GM19240 (cell line): Measurements from ENCODE around the gene CCSER2.
"Not testable (repeated sequence)": the region's sequence is repeated elsewhere in the genome, so short reads cannot be mapped to it uniquely, and the experiment has no call there.

Experiments used
- DNase-seq: peaks from one replicate; pipeline ENCODE4 v3.0.0; 2011; ENCODE audit warnings: low spot score; ENCODE audit not compliant: insufficient read length

The CCSER2 gene

GRCh38 chr10:84519235-84519634 lies 190.8 kb downstream of the CCSER2 start:
- DNase-seq: no peak

- DNase-seq: no peak
Observed at GRCh38 chr10:84521013-84521412, 192.6 kb downstream of the CCSER2 start.

GRCh38 chr10:84521468-84521867 lies 193.1 kb downstream of the CCSER2 start:
- DNase-seq: no peak

- DNase-seq: no peak
Observed at GRCh38 chr10:84522612-84523462, 194.4 kb downstream of the CCSER2 start.

- DNase-seq: no peak
Observed at GRCh38 chr10:84523526-84523925, 195.1 kb downstream of the CCSER2 start.

- no peak for DNase-seq
Observed at GRCh38 chr10:84524435-84524834, 196.0 kb downstream of the CCSER2 start.

- DNase-seq: no peak
Observed at GRCh38 chr10:84525120-84525806, 196.9 kb downstream of the CCSER2 start.

- DNase-seq: not testable (repeated sequence)
Observed at GRCh38 chr10:84525807-84526182, 197.4 kb downstream of the CCSER2 start.

- not testable (repeated sequence) for DNase-seq
Observed at GRCh38 chr10:84527386-84527785, 199.0 kb downstream of the CCSER2 start.

- not testable (repeated sequence) for DNase-seq
Observed at GRCh38 chr10:84528526-84528925, 200.1 kb downstream of the CCSER2 start.

GRCh38 chr10:84530724-84531325 lies 202.4 kb downstream of the CCSER2 start:
- no peak for DNase-seq

GRCh38 chr10:84531396-84531795 lies 203.0 kb downstream of the CCSER2 start:
- DNase-seq: no peak

- no peak for DNase-seq
Observed at GRCh38 chr10:84534168-84534567, 205.8 kb downstream of the CCSER2 start.

- DNase-seq: peak; percentile 42
Observed at GRCh38 chr10:84537447-84537931, 209.1 kb downstream of the CCSER2 start.

GRCh38 chr10:84538036-84538435 lies 209.6 kb downstream of the CCSER2 start:
- no peak for DNase-seq

GRCh38 chr10:84539216-84539615 lies 210.8 kb downstream of the CCSER2 start:
- DNase-seq: no peak

GRCh38 chr10:84540022-84540616 lies 211.7 kb downstream of the CCSER2 start:
- no peak for DNase-seq

- DNase-seq: peak; percentile 32
Observed at GRCh38 chr10:84540617-84541288, 212.4 kb downstream of the CCSER2 start.

- no peak for DNase-seq
Observed at GRCh38 chr10:84541289-84541637, 212.9 kb downstream of the CCSER2 start.

- DNase-seq: no peak
Observed at GRCh38 chr10:84542522-84543490, 214.4 kb downstream of the CCSER2 start.
